GM18508 (cell line): Measurements from ENCODE around the gene PLB1.

ENCODE experiments used
- ATAC-seq: cut with Tn5 transposase; IDR thresholded peaks from one replicate; pipeline ENCODE4 v1.9.1; 2021; ENCODE audit warnings: moderate number of reproducible peaks; ENCODE audit not compliant: insufficient read depth, unreplicated experiment

PLB1 gene

GRCh38 chr2:28582152-28582551 is 86.3 kb downstream of the PLB1 start:
- ATAC-seq = no peak

GRCh38 chr2:28582595-28582994 is 86.7 kb downstream of the PLB1 start:
- ATAC-seq = no peak

- no peak for ATAC-seq
Measured at GRCh38 chr2:28583899-28584553, 88.2 kb downstream of the PLB1 start.

DNA sequence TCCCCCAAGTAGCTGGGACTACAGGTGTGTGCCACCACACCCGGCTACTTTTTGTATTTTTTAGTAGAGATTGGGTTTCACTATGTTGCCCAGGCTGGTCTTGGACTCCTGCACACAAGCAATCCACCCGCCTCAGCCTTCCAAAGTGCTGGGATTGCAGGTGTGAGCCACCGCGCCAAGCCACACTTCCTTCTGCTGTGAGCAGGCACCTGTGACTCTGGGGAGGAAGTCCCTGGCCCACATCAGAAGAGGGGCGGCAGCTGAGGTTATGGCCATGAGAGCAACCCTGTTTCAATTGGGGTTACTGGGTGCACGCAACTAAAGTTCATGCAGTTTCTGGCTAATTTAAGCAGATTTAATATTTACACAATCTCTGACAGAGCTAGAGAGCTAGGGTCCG is 91.0 kb downstream of the PLB1 start:
- no peak for ATAC-seq

GRCh38 chr2:28587526-28588291 is 91.8 kb downstream of the PLB1 start:
- ATAC-seq = no peak

DNA sequence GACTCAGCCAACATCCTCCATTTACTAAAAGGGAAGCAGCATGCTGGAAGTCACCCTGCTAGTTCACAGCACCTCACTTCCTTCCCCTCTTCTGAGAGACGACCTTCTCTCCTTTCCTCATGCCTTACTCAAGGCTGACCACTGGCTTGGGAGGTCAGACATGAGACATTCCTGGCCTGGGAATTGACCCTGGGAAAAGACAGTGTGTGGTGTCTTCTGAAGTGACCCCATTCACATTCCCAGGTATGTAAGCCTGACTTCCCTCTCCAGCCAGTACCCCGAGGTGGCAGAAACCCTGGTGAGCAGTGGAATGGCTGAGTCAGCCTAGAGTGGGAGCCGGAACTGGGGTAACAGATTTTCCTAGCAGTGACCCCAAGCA is 92.4 kb downstream of the PLB1 start:
- no peak for ATAC-seq

DNA sequence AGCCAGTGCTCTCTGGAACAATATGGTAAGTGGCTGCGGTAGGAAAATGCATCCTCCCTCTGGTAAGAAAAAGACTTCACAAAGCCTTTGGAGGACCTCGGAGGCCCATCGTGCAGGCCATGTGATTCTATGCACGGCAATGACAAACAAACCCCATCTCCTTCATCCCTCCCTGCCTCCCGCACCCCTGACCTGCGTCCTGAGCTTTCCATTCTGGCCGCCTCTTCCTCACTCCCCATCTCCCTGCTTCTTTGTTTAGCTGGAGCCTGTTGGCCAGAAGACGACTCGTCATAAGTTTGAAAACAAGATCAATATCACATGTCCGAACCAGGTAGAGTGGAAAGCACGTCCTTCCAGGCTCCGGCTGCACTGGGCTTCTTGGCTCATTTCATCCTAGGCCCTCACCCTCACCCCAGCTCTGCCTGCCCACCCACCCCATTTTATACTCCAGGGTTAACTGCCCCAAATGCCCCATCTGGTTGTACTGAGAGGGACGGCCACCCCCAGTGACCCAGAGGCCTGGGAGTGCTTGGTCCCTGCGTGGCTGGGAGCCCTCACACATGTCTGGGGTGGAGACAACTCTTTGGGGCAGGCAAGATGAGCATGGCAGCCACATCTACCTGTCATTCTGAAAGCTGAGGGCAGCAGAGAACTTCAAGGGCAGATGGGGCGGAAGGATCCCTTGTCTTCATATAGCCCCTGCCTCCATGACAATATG is 94.0 kb downstream of the PLB1 start:
- ATAC-seq = no peak

DNA sequence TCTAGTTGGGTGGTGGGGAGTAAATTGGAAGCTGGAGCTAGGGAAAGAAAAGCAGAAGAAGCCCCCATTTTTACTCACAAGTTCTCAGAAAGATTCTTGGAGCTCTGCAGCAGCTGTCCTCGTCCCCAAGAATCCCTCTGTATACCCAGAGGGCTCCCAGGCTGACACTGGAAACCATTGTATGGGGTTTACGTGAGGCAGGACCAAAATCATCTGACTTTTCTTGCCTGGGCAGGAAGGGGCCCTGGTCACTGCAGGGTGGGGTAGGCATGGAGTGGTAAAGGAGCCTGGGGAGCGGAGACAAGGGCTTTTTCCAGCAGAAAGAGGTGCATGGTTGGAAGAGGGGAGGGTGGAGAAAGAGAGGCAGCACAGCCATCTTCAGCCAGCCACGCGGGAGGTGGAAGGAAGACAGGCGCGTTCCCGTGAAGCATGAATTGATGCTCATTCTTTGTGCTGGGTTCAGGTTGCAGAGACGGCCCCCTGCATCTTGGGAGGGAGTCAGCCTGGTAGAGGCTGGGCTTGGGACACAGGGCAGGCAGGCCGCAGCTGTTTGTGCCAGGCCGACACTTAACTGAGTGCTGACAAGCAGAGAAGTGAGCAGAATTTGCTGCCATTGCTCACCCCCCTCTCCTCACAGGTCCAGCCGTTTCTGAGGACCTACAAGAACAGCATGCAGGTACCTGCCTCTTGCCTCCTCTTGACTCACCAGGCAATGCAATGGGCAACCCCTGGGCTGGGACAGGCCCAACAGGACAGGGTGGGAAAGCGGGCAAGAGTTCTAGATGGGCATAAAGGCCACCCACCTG is 94.8 kb downstream of the PLB1 start:
- ATAC-seq = no peak

- ATAC-seq = no peak
Measured at GRCh38 chr2:28591711-28592335, 96.0 kb downstream of the PLB1 start.

GRCh38 chr2:28592481-28592880 is 96.6 kb downstream of the PLB1 start:
- no peak for ATAC-seq

DNA sequence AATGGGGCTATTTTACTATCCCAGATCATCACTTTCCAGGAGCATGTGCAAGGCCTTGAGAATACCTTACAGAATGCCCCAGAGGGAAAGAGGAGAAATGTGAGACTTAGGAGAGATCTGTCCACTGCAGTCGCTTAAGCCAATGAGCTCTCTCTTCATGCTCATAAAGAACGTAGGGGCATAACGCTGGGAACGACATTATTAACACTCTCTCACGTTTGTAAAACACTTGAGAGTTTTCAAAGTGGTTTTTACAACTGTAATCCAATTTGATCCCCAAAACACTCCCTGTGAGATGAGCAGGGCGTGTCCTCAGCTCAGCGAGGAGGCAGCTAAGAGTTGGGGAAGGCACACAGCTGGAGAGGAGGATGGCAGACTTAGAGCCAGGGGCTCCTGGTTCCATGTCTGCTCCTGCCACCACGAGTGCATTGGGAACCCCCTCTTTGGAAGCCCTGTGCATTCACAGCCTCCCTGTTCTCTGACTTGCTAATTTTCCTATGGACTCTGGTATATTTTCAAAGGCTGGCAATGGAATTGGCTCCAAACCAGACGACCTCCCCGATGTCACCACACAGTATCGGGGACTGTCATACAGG is 97.4 kb downstream of the PLB1 start:
- no peak for ATAC-seq

GRCh38 chr2:28594000-28594331 is 98.1 kb downstream of the PLB1 start:
- no peak for ATAC-seq

DNA sequence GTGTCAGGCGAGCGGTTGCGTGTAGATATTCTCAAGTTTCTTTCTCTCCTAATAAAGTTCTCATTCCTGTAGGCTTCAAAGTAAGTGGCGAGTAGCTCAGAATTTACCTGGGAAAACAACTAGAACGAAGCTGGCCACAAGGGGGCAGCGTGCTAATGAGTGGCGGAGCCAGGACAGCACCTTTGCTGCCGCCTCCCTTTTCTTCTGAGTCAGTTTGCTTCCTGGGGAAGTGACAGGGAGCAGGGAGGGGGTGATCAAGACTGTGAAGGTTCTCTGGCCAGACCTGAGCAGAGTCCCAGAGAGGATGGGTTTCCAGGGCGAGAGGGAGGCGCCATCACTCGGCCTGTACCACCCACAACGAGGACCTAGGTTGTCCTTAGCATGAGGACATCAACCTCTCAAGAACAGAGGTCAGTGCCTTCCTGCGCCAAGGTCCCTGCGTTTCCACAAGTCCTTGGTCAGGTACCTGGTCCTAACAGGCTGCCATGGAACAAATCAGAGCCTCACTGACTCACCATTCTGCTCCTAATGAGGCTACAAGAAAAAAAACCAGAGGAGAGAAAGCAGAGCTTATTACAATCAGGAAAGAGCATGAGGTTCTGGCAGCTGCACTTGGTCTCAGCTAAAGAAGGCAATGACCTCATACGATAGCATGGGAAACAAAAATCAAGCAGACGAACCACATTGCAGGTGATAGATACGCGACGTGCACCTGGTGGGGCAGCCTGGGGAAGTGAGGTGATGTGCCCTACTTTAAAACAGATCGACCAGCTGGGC is 98.7 kb downstream of the PLB1 start:
- ATAC-seq = no peak

- no peak for ATAC-seq
Measured at GRCh38 chr2:28595323-28595722, 99.5 kb downstream of the PLB1 start.

- ATAC-seq = no peak
Measured at GRCh38 chr2:28598484-28598883, 102.6 kb downstream of the PLB1 start.

DNA sequence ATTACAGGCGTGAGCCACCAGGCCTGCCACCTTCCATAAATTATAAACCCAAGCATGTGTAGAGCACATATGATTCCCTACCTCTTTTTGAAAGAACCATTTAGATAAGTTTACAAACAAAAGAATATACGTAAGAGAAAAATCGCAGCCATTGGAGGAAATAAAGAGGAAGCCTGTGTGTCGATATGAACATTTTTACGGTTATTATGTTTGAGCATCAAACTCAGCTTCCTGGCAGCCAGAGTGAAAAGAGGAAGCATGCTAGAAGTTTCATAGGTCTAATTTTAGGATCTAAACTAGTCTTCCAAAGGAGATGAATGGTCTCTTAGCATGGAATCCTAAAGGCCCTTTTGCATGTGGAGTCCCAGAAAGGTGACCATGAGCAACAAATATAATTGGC is 104.3 kb downstream of the PLB1 start:
- ATAC-seq = no peak

DNA sequence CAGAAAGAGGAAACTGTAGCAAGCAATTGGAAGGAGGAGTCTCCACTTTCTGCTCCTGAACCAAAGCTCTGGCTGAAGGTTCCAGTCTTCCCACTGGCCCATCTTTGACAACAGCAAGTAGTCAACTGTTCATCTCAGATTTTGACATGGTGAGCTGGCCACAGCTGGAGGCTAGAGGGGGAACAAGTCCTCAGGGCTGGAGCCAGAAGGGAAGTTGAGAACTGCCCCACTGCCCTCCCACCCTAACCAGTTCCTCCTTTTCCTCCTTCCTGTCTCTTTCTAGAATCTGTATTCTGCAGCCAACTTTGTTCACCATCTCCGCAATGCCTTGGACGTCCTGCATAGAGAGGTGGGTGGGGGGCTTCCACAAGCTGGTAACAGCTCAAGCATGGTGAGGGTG is 105.8 kb downstream of the PLB1 start:
- no peak for ATAC-seq

DNA sequence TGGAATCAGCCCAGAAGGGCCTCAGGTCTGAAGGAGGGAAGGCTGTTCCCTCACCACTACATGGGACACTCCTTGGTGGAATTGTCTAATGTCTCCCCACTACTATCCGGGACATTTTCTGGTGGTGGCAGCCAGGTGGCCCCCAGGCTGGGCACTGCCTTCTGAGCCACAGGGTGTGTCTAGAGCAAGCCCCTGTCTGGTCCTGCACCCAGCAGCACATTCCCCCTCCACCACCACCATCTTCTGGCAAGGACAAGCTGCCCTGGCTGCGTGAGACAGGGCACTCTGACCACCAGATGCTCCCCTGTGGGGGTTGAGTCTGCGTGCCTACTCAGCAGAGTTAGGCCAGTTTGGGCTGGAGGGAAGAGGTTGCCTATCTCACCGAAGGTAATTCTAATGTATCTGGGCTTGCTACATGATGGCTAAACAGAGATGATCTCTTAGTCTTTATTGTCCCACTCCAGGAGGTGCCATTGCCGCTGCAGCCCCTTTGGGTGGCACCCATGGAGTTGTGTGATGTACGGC is 106.3 kb downstream of the PLB1 start:
- ATAC-seq = no peak
